Measurements from ENCODE around the gene ACTL9.

ACTL9 gene

DNA sequence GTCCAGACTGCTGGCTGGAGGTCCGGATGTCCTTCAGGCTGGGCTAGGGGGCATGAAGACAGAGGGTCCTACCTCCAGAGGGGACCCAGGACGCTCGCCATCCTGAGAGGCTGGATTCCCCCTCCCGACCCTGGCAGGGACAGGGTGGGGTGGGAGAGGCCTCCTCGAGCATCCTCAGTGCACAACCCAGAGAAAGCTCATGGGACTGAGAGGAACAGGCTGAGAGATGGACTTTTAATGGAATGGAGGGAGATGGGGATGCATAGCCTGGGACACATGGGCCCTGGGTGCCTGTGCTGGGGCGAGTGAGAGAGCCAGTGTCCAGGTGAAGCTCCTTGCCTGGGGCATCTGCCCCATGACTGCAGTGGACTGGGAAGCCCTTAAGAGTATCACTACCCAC, 3.1 kb downstream of the ACTL9 start:
- peaks cover 24% of the 10 kb centered on the region for H3K27me3 Mint-ChIP-seq (ENCODE audit: low read depth)
- H3K4me1 Mint-ChIP-seq = no peaks in the 10 kb centered on the region
- no peaks in the 10 kb centered on the region for H3K36me3 Mint-ChIP-seq (ENCODE audit: low read depth)
- TF ChIP-seq, protein P1, sequence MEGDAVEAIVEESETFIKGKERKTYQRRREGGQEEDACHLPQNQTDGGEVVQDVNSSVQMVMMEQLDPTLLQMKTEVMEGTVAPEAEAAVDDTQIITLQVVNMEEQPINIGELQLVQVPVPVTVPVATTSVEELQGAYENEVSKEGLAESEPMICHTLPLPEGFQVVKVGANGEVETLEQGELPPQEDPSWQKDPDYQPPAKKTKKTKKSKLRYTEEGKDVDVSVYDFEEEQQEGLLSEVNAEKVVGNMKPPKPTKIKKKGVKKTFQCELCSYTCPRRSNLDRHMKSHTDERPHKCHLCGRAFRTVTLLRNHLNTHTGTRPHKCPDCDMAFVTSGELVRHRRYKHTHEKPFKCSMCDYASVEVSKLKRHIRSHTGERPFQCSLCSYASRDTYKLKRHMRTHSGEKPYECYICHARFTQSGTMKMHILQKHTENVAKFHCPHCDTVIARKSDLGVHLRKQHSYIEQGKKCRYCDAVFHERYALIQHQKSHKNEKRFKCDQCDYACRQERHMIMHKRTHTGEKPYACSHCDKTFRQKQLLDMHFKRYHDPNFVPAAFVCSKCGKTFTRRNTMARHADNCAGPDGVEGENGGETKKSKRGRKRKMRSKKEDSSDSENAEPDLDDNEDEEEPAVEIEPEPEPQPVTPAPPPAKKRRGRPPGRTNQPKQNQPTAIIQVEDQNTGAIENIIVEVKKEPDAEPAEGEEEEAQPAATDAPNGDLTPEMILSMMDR (IDR thresholded peaks at IDR 0.05; ENCODE audit: unreplicated experiment in 3 of 3) = no peak
- H3K4me3 Mint-ChIP-seq = no peak overlapping the region
- peaks cover 2% of the 10 kb centered on the region for H3K9me3 Mint-ChIP-seq
- no peak overlapping the region for H3K27ac Mint-ChIP-seq

DNA sequence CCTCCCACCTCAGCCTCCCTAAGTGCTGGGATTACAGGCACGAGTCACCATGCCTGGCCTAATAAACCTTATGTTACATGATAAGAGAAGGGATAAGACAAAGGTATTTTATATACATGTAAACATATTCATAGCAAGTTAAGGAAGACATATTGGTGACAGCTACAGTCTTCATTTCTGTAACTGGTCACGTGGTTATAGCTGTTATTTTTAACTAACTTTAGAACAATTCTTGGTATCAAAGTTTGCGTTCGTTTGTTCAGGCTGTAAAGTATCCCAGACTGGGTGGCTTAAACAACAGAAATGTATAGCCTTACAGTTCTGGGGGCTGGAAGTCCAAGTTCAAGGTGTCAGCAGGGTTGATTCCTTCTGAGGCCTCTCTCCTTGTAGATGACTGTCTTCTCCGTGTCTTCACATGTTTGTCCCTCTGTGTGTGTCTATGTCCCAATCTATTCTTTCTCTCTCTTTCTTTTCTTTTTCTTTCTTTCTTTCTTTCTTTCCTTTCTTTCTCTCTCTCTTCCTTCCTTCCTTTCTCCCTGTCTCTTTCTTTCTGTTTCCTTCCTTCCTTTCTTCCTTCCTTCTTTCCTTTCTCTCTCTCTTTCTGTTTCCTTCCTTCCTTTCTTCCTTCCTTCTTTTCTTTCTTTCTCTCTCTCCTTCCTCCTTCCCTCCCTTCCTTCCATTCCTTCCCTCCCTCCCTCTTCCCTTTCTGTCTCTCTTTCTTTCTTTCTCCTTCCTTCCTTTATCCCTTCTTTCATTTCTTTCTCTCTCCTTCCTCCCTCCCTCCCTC, 7.6 kb downstream of the ACTL9 start:
- Mint-ChIP-seq H3K36me3 (ENCODE audit: low read depth) (no peaks in the 10 kb centered on the region), H3K9me3 (peaks cover 7% of the 10 kb centered on the region), H3K27ac (no peak overlapping the region), H3K4me3 (no peak overlapping the region), H3K4me1 (no peaks in the 10 kb centered on the region), H3K27me3 (ENCODE audit: low read depth) (peaks cover 22% of the 10 kb centered on the region)
- TF ChIP-seq, protein P1 (IDR thresholded peaks at IDR 0.05; ENCODE audit: unreplicated experiment in 3 of 3) = no peak

- H3K4me1 Mint-ChIP-seq = no peaks in the 10 kb centered on the region
These were observed 9.7 kb downstream of the ACTL9 start for GRCh38 chr19:8688930-8689329.

DNA sequence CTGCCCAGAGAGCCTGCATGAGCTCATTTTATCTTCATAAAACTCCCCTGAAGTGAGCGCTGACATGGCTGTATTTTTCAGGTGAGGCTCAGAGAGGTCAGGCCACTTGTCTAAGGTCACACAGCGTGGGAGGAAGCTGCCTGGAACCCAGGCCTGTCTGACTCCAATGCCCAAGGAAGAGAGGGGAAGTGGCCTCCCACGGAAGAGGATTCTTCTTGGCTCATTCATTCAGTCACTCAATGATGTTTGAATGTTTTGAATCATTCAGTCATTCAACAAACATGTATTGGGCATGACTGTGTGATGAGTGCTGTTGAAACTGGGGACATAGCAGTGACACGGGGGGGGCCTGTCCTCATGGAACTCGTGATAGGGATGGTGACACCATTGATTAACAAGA, 12.0 kb downstream of the ACTL9 start:
- Mint-ChIP-seq H3K4me1 (no peaks in the 10 kb centered on the region), H3K27ac (no peak overlapping the region), H3K27me3 (ENCODE audit: low read depth) (peaks cover 6% of the 10 kb centered on the region), H3K9me3 (peaks cover 7% of the 10 kb centered on the region), H3K36me3 (ENCODE audit: low read depth) (no peaks in the 10 kb centered on the region), H3K4me3 (no peak overlapping the region)
- TF ChIP-seq, protein P1 (IDR thresholded peaks at IDR 0.05; ENCODE audit: unreplicated experiment in 3 of 3) = no peak

More at GRCh38 chr19:8688930-8689329, 9.7 kb downstream of the ACTL9 start:
- Mint-ChIP-seq H3K9me3 (peaks cover 7% of the 10 kb centered on the region), H3K36me3 (ENCODE audit: low read depth) (no peaks in the 10 kb centered on the region), H3K4me3 (no peak overlapping the region), H3K27me3 (ENCODE audit: low read depth) (peaks cover 13% of the 10 kb centered on the region), H3K27ac (no peak overlapping the region)
- TF ChIP-seq, protein P1 (IDR thresholded peaks at IDR 0.05; ENCODE audit: unreplicated experiment in 3 of 3) = no peak

- Mint-ChIP-seq H3K9me3 (peaks cover 3% of the 10 kb centered on the region), H3K27ac (no peak overlapping the region), H3K27me3 (ENCODE audit: low read depth) (peaks cover 5% of the 10 kb centered on the region), H3K36me3 (ENCODE audit: low read depth) (no peaks in the 10 kb centered on the region), H3K4me1 (no peaks in the 10 kb centered on the region), H3K4me3 (no peak overlapping the region)
- TF ChIP-seq, protein P1 (IDR thresholded peaks at IDR 0.05; ENCODE audit: unreplicated experiment in 3 of 3) = no peak
These were observed 14.3 kb downstream of the ACTL9 start for GRCh38 chr19:8684001-8684902.
